Memory B cell (primary cell): ENCODE measurements around the gene ARG1.

Experiments used
- ATAC-seq: fragments of 150-1000 bp; cut with Tn5 transposase; 2 replicates; pipeline ENCODE4 v1.10.0; 2021; ENCODE audit warnings: low read depth, mild to moderate bottlenecking, moderate library complexity
- DNase-seq, 2 donors: peaks; one replicate each; pipeline ENCODE4 v3.0.0; 2022; ENCODE audit warnings: low spot score in 2 of 2
- H3K27ac Mint-ChIP-seq: one replicate; pipeline ENCODE4 v1.8.0; 2022; ENCODE audit warnings: mild to moderate bottlenecking, moderate library complexity, mixed read lengths
- H3K27me3 Mint-ChIP-seq: one replicate; pipeline ENCODE4 v1.8.0; 2022; ENCODE audit warnings: mixed read lengths
- H3K36me3 Mint-ChIP-seq: one replicate; pipeline ENCODE4 v1.8.0; 2022; ENCODE audit warnings: mild to moderate bottlenecking, mixed read lengths
- H3K4me1 Mint-ChIP-seq: one replicate; pipeline ENCODE4 v1.8.0; 2022; ENCODE audit warnings: mixed read lengths
- H3K4me3 Mint-ChIP-seq: one replicate; pipeline ENCODE4 v1.8.0; 2022; ENCODE audit warnings: mild to moderate bottlenecking, moderate library complexity, mixed read lengths
- H3K9me3 Mint-ChIP-seq: one replicate; pipeline ENCODE4 v1.8.0; 2022; ENCODE audit warnings: mixed read lengths

ARG1 gene

DNA sequence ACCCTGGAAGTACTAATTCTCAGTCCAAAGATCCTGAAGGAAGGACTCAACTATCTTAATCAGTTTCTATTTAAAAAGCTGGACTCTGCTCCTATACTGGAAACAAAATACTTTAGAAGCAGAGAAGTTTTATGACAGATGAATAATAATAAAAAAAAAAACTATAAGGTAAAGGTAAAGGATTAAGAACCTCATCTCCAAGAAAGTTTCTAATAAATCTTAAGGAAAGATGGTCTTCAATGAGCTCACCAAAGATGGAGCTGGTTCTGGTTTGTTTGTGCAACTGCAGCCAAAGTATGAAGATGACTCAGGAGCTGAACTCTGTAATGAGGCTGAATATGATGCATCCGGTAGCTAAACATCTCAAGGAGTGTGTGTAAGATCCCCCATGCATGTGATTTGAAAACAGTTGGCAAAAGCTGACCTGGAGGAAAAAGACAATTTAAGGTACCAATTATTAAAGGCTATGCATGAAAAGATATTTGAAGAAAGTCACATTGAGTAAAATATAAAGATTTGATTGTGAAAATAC lies 29.8 kb downstream of the ARG1 start:
- Mint-ChIP-seq H3K27me3 (no peaks in the 10 kb centered on the region), H3K4me1 (no peaks in the 10 kb centered on the region), H3K27ac (no peak overlapping the region), H3K9me3 (no peaks in the 10 kb centered on the region), H3K36me3 (peaks cover 25% of the 10 kb centered on the region), H3K4me3 (no peak overlapping the region)
- no peak for ATAC-seq
- no peak for DNase-seq

DNA sequence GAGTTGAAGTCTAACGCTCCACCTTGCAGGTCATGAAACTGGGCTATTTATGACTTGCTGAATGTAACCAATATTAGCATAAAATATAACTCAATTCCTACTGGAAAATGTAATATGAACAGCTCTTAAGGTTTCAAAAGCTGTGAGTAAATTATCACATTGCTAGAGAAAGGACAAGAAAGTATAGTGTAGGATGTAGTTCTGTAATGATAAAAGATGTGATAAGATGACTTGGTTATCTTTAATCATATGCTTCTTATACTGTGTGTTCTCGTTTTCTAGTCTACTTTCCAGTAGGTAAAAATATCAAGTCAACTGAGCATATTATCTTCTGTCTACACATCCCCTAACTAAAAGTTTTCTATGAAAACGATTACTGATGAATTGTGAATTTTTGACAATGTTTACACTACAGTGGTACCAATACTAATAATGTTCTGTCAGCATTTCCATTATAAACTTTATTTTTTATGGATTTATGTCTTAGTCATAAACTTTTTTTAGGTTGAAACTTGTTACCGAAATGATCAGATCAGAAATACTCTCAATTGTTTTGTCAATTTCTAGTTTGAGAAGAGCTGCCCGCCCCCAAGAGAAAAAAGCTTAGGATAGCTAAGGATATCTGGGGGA lies 40.4 kb downstream of the ARG1 start:
- no peaks in the 10 kb centered on the region for H3K9me3 Mint-ChIP-seq
- no peak for ATAC-seq
- DNase-seq = no peak
- no peak overlapping the region for H3K4me3 Mint-ChIP-seq
- peaks cover 25% of the 10 kb centered on the region for H3K36me3 Mint-ChIP-seq
- H3K27me3 Mint-ChIP-seq = no peaks in the 10 kb centered on the region
- H3K27ac Mint-ChIP-seq = no peak overlapping the region
- peaks cover 3% of the 10 kb centered on the region for H3K4me1 Mint-ChIP-seq

DNA sequence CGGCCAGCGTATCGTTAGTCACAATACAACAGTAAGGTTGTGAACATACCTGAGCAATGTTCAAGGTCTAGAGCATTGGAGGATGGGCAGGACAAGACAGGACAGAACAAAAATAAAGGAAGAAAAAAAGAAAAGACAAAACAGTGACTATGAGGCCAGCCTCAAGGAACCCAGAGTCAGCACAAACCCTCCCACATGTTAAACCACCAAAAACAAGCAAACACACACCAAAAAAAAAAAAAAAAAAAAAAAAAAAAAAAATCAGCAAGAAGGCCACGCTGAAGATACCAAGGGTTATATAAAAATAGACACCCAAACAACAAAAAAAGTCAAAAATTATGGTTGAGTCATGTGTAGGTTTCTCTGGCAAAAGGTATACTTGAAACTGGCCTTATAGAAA lies 42.2 kb downstream of the ARG1 start:
- DNase-seq (no peak), ATAC-seq (no peak)
- Mint-ChIP-seq H3K4me3 (no peak overlapping the region), H3K36me3 (peaks cover 26% of the 10 kb centered on the region), H3K27ac (no peak overlapping the region), H3K27me3 (no peaks in the 10 kb centered on the region), H3K9me3 (no peaks in the 10 kb centered on the region), H3K4me1 (no peaks in the 10 kb centered on the region)

DNA sequence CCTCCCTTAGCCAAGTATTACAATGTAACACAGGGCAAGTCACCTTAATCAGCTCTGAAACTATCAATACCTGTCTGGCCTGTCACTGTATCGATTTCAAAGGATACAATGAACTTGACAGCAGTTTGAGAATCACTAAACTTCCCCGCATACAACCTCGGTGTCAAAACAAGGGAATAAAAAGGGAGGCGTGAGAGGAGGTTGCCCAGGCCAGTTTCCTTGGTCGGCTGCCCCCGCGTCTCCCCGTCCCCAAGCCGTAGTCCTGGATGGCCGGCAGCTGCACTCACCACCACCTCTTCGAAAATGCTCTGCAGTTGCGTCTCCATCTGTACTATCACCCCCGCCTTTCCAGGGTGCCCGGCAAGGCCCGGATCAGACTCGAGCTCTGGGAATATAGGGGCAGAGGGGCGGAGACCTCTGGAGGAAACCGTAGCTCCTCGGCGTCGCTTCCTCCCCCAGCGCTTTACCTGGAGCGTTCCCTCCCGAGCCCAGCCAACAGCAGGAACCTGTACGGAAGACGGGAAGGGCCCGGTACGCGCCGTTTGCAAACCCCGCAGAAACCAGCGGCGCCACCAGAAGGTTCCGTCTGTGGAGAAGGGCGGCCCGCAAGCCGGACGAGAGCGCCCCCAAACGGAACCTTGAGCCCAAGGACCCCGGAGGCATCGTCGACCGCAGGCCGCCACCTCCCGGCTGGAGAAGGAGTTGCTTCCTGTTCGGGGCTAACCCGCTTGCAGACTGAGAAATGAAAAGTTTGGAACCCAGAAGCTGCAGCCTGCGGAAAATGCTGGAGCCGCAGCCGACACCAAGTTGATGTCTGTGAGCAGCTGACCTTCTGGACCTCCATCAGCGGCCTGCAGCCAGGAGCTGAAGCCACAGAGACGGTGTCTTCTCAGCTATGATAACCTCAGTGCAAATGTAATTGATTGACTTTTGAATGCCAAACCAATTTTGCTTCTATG lies 55.0 kb downstream of the ARG1 start, which contains the start of gene MED23:
Gene MED23, minus strand, starts transcription at position 519 of the 959 bp plus-strand sequence. Its CDS starts 193 bp downstream, at position 326.
- Mint-ChIP-seq H3K36me3 (peaks cover 7% of the 10 kb centered on the region), H3K9me3 (no peaks in the 10 kb centered on the region), H3K4me1 (peaks cover 8% of the 10 kb centered on the region), H3K27ac (peak within 1 kb of the TSS; percentile 87), H3K27me3 (no peaks in the 10 kb centered on the region), H3K4me3 (peak within 1 kb of the TSS; percentile 91)
- DNase-seq (peak; percentile 98 to 100), ATAC-seq (peak; percentile 93)

DNA sequence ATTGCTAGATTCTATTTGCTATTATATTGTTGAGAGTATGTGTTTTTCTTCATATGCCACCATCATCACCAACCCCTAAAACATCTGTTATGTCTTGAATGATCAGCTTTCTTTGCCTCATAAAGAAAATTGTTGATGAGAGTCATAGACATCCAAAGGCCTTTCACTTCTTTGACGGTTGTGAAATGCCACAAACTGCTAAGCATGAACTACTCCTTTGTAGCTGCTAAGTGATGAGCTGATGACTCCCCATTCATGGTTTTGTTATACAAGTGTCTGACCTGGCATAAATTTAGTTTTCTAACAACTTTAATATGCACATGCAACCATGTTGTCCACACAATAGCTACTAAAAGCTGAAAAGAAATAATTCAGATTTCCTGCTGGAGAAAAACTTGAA lies 55.7 kb downstream of the ARG1 start:
- H3K4me1 Mint-ChIP-seq = peaks cover 8% of the 10 kb centered on the region
- DNase-seq = no peak
- peak overlapping the region; percentile 91 for H3K4me3 Mint-ChIP-seq
- H3K9me3 Mint-ChIP-seq = no peaks in the 10 kb centered on the region
- peaks cover 4% of the 10 kb centered on the region for H3K36me3 Mint-ChIP-seq
- ATAC-seq = no peak
- H3K27me3 Mint-ChIP-seq = peaks cover 1% of the 10 kb centered on the region
- H3K27ac Mint-ChIP-seq = peak overlapping the region; percentile 87

DNA sequence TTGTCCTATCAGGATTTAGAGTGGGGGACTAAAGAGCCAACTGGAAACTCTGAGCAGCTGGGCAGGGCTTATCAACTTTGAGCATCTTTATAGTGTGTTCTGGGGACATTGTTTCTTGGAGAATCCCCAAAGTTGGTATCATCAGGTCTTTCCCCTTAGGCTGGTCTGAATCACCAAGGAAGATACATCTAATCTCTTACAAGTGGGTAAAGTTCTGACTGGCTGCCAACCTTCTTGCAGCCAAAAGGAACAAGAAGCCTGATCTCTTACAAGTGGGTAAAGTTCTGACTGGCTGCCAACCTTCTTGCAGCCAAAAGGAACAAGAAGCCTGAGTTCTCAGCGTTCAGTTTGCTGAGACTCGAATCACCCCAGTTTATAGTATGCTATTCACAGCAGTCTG lies 56.6 kb downstream of the ARG1 start:
- Mint-ChIP-seq H3K36me3 (peaks cover 3% of the 10 kb centered on the region), H3K9me3 (no peaks in the 10 kb centered on the region), H3K27me3 (peaks cover 4% of the 10 kb centered on the region), H3K4me1 (peaks cover 7% of the 10 kb centered on the region), H3K4me3 (no peak overlapping the region), H3K27ac (no peak overlapping the region)
- DNase-seq = no peak
- ATAC-seq = no peak

DNA sequence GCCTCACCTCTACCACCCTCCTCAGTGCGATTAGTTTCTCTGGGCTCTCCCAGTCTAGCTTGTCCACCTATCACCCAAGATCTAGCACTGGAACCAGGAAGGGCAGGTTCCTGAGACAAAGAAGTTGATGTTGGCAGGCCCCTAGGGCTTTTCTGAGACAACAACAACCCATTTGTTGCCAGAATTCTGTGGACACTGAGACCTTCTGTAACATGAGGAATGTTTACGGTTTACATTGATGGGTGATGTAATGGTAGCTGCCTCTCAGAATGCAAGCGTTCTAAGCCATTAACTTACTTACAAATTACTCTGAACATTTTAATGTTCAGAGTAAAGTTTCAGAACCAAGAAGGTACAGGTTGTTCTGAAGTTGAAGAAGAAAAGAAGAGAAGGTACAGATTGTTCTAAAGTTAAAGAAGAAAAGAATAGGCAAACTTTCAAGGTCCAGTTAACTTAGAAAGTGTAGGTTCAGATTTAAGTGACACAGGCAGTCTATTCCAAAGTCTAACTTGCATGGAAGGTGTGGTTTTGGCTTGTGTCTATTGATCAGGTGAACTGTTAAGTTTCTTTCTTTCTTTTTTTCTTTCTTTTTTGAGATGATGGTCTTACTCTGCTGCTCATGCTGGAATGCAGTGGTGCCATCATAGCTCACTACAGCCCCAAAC lies 58.7 kb downstream of the ARG1 start:
- no peak overlapping the region for H3K27ac Mint-ChIP-seq
- no peak overlapping the region for H3K4me3 Mint-ChIP-seq
- H3K9me3 Mint-ChIP-seq = no peaks in the 10 kb centered on the region

More for the DNA sequence above, 58.7 kb downstream of the ARG1 start:
- Mint-ChIP-seq H3K36me3 (no peaks in the 10 kb centered on the region), H3K27me3 (peaks cover 6% of the 10 kb centered on the region), H3K4me1 (peaks cover 17% of the 10 kb centered on the region)
- ATAC-seq = no peak
- no peak for DNase-seq
